Transverse colon (tissue), 3 donors: Measurements from ENCODE around the gene KREMEN2.

Source experiments
- CTCF ChIP-seq, 5 experiments: fragments of 200-600 bp in 3 of 5; fragments of 450-650 bp in 2 of 5; sonication (generic) in 3 of 5; IDR thresholded peaks; 1 replicate in 2 of 5; 2 replicates in 3 of 5; pipeline ENCODE4 v1.5.1; 2016 to 2017; ENCODE audit warnings: antibody characterized with exemption in 5 of 5, inconsistent platforms in 3 of 5, mild to moderate bottlenecking in 2 of 5, moderate library complexity in 1 of 5
- EP300 ChIP-seq: sonication (generic); formaldehyde crosslinking; IDR thresholded peaks from one replicate; pipeline ENCODE4 v1.6.1; 2017; ENCODE audit warnings: antibody characterized with exemption, low read depth
- POLR2A ChIP-seq: fragments of 450-650 bp; IDR thresholded peaks from one replicate; pipeline ENCODE4 v1.6.1; 2016; ENCODE audit warnings: antibody characterized with exemption, mild to moderate bottlenecking, moderate library complexity

- TF ChIP-seq CTCF (IDR thresholded peaks at IDR 0.05) (no peak), EP300 (no peak), POLR2A (no peak)
These were observed 3.7 kb downstream of the KREMEN2 start for GRCh38 chr16:2967721-2968161.
